H1 (cell line): ENCODE results near the gene CRLF3. TPM values are rescaled to one million over a fixed set of nuclear protein-coding genes. Genes with fewer than 3 reads are reported as not detected.

ENCODE experiments used
- ATF2 ChIP-seq: IDR thresholded peaks from 2 replicates; pipeline ENCODE4 v1.6.1; 2012; ENCODE audit warnings: low read length, inconsistent platforms
- CHD7 ChIP-seq: fragments of 300-600 bp; sonication (generic); IDR thresholded peaks from 2 replicates; pipeline ENCODE4 v1.7.1; 2012; ENCODE audit warnings: low read length, moderate library complexity, mild to moderate bottlenecking, inconsistent platforms; ENCODE audit not compliant: insufficient replicate concordance
- MAFK ChIP-seq: IDR thresholded peaks from 2 replicates; pipeline ENCODE4 v1.6.1; 2012; ENCODE audit warnings: low read depth, mild to moderate bottlenecking, improper control_type of control experiment, low read length
- POLR2A ChIP-seq, 2 experiments: IDR thresholded peaks; 1 replicate in 1 of 2; 2 replicates in 1 of 2; pipeline ENCODE4 v1.6.1; 2011; ENCODE audit warnings: low read depth in 2 of 2, low read length in 2 of 2, mild to moderate bottlenecking in 2 of 2; ENCODE audit errors: control extremely low read depth in 1 of 2
- RFX5 ChIP-seq: IDR thresholded peaks from 2 replicates; pipeline ENCODE4 v1.6.1; 2011; ENCODE audit warnings: low read depth, low read length, improper control_type of control experiment, borderline replicate concordance
- SIN3A ChIP-seq, 2 experiments: IDR thresholded peaks in 1 of 2; conservative IDR thresholded peaks in 1 of 2; 2 replicates each; pipeline ENCODE4 v1.6.1; 2011 to 2012; ENCODE audit warnings: low read length in 2 of 2, improper control_type of control experiment in 1 of 2, low read depth in 1 of 2, mild to moderate bottlenecking in 1 of 2
- SIX5 ChIP-seq: IDR thresholded peaks from 2 replicates; pipeline ENCODE4 v1.6.1; 2011; ENCODE audit warnings: mild to moderate bottlenecking, low read depth, low read length
- SP1 ChIP-seq: IDR thresholded peaks from 2 replicates; pipeline ENCODE4 v1.6.1; 2011; ENCODE audit warnings: low read depth, low read length
- SP4 ChIP-seq: IDR thresholded peaks from 2 replicates; pipeline ENCODE4 v1.6.1; 2012; ENCODE audit warnings: low read length, inconsistent platforms
- TAF7 ChIP-seq: optimal IDR thresholded peaks from 2 replicates; pipeline ENCODE3; 2011; ENCODE audit warnings: low read depth, mild to moderate bottlenecking, inconsistent platforms, low read length, moderate library complexity, borderline replicate concordance
- polyA plus RNA-seq, 7 experiments: library from polyadenylated mRNA; depleted of rRNA in 3 of 7; stranded (reverse) in 5 of 7; unstranded in 2 of 7; fragments of >200 nt in 5 of 7; fragments of 200-250 nt in 2 of 7; gene quantifications; 1 replicate in 5 of 7; 2 replicates in 1 of 7; 4 replicates in 1 of 7; pipeline versions ENCODE4 v1.2.1 to v1.2.3, GENCODE V29; 2011 to 2013; ENCODE audit warnings: missing spikeins in 2 of 7, mixed read lengths in 2 of 7
- total RNA-seq: library from RNA; stranded (reverse); fragmentation: NEBNext Ultra II Directional; extraction: Animal tissue kit (Norgen Biotek cat#: 25700); gene quantifications from 2 replicates; pipeline ENCODE4 v1.2.1, GENCODE V29; 2021

Gene CRLF3
- total and polyA plus RNA-seq, 2 of the 8 experiments (the other 6 are each of a cell fraction or from before 2014, with no cell fraction given), result 12.7 to 22.7 TPM

GRCh38 chr17:30824002-30824355 is 513 bp downstream of the CRLF3 start (continued):
- TF ChIP-seq CHD7, result no peak
- TF ChIP-seq RFX5, result no peak
- TF ChIP-seq SIX5, result no peak
- peak in 1 of 2 experiments; percentile 37; a peak in 1 of 4 replicates for TF ChIP-seq SIN3A (conservative IDR thresholded peaks at IDR 0.05 in 1 of 2, IDR thresholded peaks at IDR 0.05 in 1 of 2; ENCODE audit: low read depth in 1 of 2, low read length in 2 of 2)
- TF ChIP-seq POLR2A (IDR thresholded peaks at IDR 0.05; ENCODE audit: control extremely low read depth in 1 of 2, low read depth in 2 of 2, low read length in 2 of 2), result no peak
- TF ChIP-seq SP1, result no peak
- TF ChIP-seq SP4, result no peak
- TF ChIP-seq ATF2, result 0 out of 2 replicates have a peak, but pooled peaks have one; percentile 38
- no peak for TF ChIP-seq TAF7
- no peak for TF ChIP-seq MAFK
